H1 (cell line): ENCODE data around the gene HIP1. TPM values are rescaled to one million over a fixed set of nuclear protein-coding genes. Genes with fewer than 3 reads are reported as not detected.

Source experiments
- KDM5A ChIP-seq: fragments of 200-600 bp; IDR thresholded peaks from 2 replicates; pipeline ENCODE4 v1.7.1; 2012; ENCODE audit warnings: mild to moderate bottlenecking, low read length, inconsistent platforms, mixed read lengths
- SIRT6 ChIP-seq: IDR thresholded peaks from one replicate; pipeline ENCODE4 v1.7.1; 2012; ENCODE audit warnings: low read length, inconsistent platforms
- polyA plus RNA-seq, 7 experiments: library from polyadenylated mRNA; depleted of rRNA in 3 of 7; stranded (reverse) in 5 of 7; unstranded in 2 of 7; fragments of >200 nt in 5 of 7; fragments of 200-250 nt in 2 of 7; gene quantifications; 1 replicate in 5 of 7; 2 replicates in 1 of 7; 4 replicates in 1 of 7; pipeline versions ENCODE4 v1.2.1 to v1.2.3, GENCODE V29; 2011 to 2013; ENCODE audit warnings: missing spikeins in 2 of 7, mixed read lengths in 2 of 7
- total RNA-seq: library from RNA; stranded (reverse); fragmentation: NEBNext Ultra II Directional; extraction: Animal tissue kit (Norgen Biotek cat#: 25700); gene quantifications from 2 replicates; pipeline ENCODE4 v1.2.1, GENCODE V29; 2021

The HIP1 gene
- total and polyA plus RNA-seq, 2 of the 8 experiments (the other 6 are each of a cell fraction or from before 2014, with no cell fraction given), result 51.8 to 108 TPM

GRCh38 chr7:75555736-75556135, 183.0 kb downstream of the HIP1 start (continued):
- TF ChIP-seq KDM5A (no peak), SIRT6 (no peak)
